ENCODE results near the gene EPS15.
"Not testable (repeated sequence)": the region's sequence is repeated elsewhere in the genome, so short reads cannot be mapped to it uniquely, and the experiment has no call there.

EPS15 gene

DNA sequence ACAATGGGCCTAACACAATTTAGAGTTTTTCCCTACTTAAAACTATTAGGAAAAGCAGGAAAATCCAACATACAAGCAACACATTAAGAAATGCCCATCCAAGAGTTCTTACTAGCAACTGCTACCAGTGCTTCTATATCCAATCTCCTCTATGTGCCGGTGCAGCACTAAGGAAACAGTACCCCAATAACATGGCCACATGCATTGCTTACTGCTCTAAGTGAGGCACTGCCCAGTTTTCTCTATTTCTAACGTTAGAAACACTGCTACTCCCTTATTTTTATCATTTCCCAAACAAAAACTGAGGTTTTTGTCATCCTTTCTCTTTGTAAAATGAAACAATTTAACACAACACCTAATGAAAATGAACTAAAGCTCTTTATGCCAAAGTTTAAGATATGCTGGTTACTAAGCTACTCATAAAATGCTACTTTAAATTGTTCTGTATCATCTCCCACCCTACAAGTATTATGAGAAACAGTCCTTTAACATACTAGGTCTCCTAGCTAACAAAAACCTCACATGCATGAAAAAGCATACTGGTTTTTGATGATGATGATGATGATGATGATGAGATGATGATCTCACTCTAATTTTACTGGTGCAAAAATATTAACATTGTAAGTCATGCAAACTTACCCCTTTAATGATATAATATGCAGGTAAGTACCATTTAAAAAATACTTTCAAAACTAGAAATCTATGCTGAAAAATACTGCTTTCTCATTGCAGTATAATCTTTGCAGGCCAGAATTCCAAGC, 98.0 kb downstream of the EPS15 start:
- Histone ChIP-seq H3K9ac (ENCODE audit: low read depth in 1 of 2, low read length in 2 of 2) (no peak overlapping the region), H3K27ac (ENCODE audit: low read depth in 2 of 2, low read length in 2 of 2) (no peak overlapping the region), H3K36me3 (ENCODE audit: control insufficient read depth in 2 of 2, insufficient read depth in 2 of 2, low read length in 2 of 2) (peaks cover 15 to 22% of the 10 kb centered on the region in 2 donors), H3K27me3 (ENCODE audit: control insufficient read depth in 2 of 2, insufficient read depth in 2 of 2, low read length in 2 of 2) (no peaks in the 10 kb centered on the region), H3K9me3 (ENCODE audit: control insufficient read depth in 2 of 2, low read length in 2 of 2) (no peaks in the 10 kb centered on the region), H3K4me3 (ENCODE audit: low read length in 2 of 2) (no peak overlapping the region), H3K4me1 (ENCODE audit: control insufficient read depth in 2 of 2, insufficient read depth in 2 of 2, low read length in 2 of 2) (no peaks in the 10 kb centered on the region)

DNA sequence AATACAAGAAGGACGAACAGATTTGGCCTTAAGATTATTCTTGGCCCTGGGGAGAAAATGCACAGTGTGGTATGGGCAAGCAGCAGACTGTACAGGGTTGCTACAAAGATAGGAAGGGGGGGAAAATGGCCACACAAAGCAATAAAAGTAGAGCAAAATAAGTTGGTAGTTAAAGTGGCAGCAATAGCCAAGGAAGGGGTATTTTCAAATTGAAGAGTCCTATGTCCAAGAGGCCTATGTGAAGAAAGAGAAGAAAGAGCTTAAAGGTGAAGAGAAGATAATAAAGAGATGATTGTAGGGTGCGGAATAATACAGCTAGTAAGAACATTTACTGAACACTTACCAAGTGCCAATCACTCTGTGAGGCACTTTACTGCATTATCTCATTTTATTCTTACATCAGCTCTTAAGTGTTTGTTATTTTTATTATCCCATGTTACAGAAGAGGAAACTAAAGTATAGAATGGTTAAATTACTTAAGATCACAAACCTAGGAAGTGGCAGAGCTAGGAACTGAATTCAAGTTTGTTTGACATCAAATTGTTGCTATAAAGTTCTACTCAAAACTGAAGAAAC, 100.6 kb downstream of the EPS15 start:
- Histone ChIP-seq H3K4me1 (ENCODE audit: control insufficient read depth in 2 of 2, insufficient read depth in 2 of 2, low read length in 2 of 2) (no peaks in the 10 kb centered on the region), H3K36me3 (ENCODE audit: control insufficient read depth in 2 of 2, insufficient read depth in 2 of 2, low read length in 2 of 2) (peaks cover 13 to 22% of the 10 kb centered on the region in 2 donors), H3K4me3 (ENCODE audit: low read length in 2 of 2) (no peak overlapping the region), H3K27ac (ENCODE audit: low read depth in 2 of 2, low read length in 2 of 2) (no peak overlapping the region), H3K27me3 (ENCODE audit: control insufficient read depth in 2 of 2, insufficient read depth in 2 of 2, low read length in 2 of 2) (no peaks in the 10 kb centered on the region), H3K9me3 (ENCODE audit: control insufficient read depth in 2 of 2, low read length in 2 of 2) (no peaks in the 10 kb centered on the region), H3K9ac (ENCODE audit: low read depth in 1 of 2, low read length in 2 of 2) (no peak overlapping the region)

DNA sequence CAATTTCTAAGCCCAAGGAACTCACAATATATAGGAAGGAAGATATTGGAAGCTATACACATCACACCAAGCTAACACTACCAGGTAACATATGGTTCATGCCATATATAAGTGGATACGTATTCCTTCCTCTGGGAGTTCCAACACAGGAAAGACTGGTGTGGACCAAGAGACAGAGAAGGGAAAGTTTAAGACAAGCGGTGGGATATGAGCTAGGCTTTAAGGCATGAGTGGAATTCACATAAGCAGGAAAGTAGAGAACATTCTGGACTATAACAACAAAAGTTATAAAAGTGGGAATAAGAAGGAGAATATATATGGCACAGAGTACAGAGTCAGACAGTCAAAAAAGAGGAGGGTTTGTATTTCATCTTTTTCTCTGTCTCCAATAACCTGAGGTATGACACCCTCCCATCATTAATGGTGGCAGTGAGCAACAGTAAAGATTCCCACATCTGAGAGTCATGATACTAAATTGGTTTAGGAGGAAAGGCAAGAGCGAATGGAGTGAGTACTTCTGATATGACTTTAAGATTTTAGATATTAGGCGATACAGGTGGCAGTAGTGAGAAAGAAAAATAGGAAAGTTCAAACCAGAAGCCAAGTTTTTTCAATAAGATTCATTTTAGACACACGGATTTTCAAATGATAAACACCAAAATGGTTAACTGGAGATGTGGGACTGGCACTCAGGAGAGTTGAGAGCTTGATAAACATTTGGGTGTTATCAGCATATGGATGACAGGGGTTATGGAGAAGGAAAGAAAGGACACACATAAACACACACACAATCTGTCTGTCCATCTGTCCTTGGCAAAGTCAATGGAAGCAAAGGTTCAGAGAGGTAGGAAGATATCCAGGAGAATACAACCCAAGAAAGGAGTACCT, 101.3 kb downstream of the EPS15 start:
- H3K9me3 ChIP-seq (ENCODE audit: control insufficient read depth in 2 of 2, low read length in 2 of 2) = no peaks in the 10 kb centered on the region
- no peaks in the 10 kb centered on the region for H3K27me3 ChIP-seq (ENCODE audit: control insufficient read depth in 2 of 2, insufficient read depth in 2 of 2, low read length in 2 of 2)
- no peak overlapping the region for H3K27ac ChIP-seq (ENCODE audit: low read depth in 2 of 2, low read length in 2 of 2)
- H3K9ac ChIP-seq (ENCODE audit: low read depth in 1 of 2, low read length in 2 of 2) = no peak overlapping the region
- no peak overlapping the region for H3K4me3 ChIP-seq (ENCODE audit: low read length in 2 of 2)
- H3K36me3 ChIP-seq (ENCODE audit: control insufficient read depth in 2 of 2, insufficient read depth in 2 of 2, low read length in 2 of 2) = peaks cover 12 to 21% of the 10 kb centered on the region in 2 donors
- no peaks in the 10 kb centered on the region for H3K4me1 ChIP-seq (ENCODE audit: control insufficient read depth in 2 of 2, insufficient read depth in 2 of 2, low read length in 2 of 2)

DNA sequence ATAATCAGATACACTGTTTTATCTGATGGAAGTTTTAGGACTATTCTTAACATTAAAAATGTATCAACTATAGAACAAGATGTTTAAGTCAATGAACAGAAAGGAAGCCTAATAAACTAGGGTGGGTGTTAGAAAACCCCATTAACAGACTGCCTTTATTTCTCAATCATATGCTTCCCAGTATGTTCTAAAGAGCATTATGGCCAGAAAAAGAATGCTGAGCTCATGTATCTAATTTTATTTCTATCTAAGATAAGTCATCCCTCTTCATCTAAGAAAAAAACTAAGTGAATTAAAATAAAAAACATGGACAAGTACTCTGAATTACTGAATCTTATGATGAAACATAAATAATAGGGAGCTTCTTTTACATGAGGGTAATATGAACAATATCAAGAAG, 102.2 kb downstream of the EPS15 start:
- Histone ChIP-seq H3K4me1 (ENCODE audit: control insufficient read depth in 2 of 2, insufficient read depth in 2 of 2, low read length in 2 of 2) (no peaks in the 10 kb centered on the region), H3K9ac (ENCODE audit: low read depth in 1 of 2, low read length in 2 of 2) (no peak overlapping the region), H3K36me3 (ENCODE audit: control insufficient read depth in 2 of 2, insufficient read depth in 2 of 2, low read length in 2 of 2) (peaks cover 14 to 21% of the 10 kb centered on the region in 2 donors), H3K27me3 (ENCODE audit: control insufficient read depth in 2 of 2, insufficient read depth in 2 of 2, low read length in 2 of 2) (no peaks in the 10 kb centered on the region), H3K4me3 (ENCODE audit: low read length in 2 of 2) (no peak overlapping the region), H3K27ac (ENCODE audit: low read depth in 2 of 2, low read length in 2 of 2) (no peak overlapping the region), H3K9me3 (ENCODE audit: control insufficient read depth in 2 of 2, low read length in 2 of 2) (no peaks in the 10 kb centered on the region)

DNA sequence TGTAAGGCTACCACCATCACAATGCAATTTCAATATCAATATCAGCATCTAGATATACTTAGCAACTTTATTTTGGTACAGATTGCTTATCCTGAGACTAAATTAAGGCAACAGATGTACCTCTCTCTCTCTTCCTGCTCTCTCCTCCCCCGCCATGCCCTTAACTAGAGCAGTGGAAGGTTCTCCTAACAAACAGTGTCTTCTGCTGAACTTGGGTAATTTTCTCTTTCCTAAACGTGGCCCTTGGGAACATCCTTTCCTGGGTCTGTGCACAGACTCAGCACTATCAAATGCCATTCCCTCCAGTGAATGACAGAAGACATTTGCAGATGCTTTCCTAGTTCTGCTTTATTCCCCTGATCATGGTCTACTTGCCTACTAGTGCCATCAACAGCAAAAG, 103.1 kb downstream of the EPS15 start:
- H3K27me3 ChIP-seq (ENCODE audit: control insufficient read depth in 2 of 2, insufficient read depth in 2 of 2, low read length in 2 of 2) = no peaks in the 10 kb centered on the region
- no peak overlapping the region for H3K4me3 ChIP-seq (ENCODE audit: low read length in 2 of 2)
- H3K9ac ChIP-seq (ENCODE audit: low read depth in 1 of 2, low read length in 2 of 2) = no peak overlapping the region
- H3K9me3 ChIP-seq (ENCODE audit: control insufficient read depth in 2 of 2, low read length in 2 of 2) = no peaks in the 10 kb centered on the region
- H3K36me3 ChIP-seq (ENCODE audit: control insufficient read depth in 2 of 2, insufficient read depth in 2 of 2, low read length in 2 of 2) = peaks cover 12 to 16% of the 10 kb centered on the region in 2 donors
- H3K4me1 ChIP-seq (ENCODE audit: control insufficient read depth in 2 of 2, insufficient read depth in 2 of 2, low read length in 2 of 2) = no peaks in the 10 kb centered on the region
- H3K27ac ChIP-seq (ENCODE audit: low read depth in 2 of 2, low read length in 2 of 2) = no peak overlapping the region

DNA sequence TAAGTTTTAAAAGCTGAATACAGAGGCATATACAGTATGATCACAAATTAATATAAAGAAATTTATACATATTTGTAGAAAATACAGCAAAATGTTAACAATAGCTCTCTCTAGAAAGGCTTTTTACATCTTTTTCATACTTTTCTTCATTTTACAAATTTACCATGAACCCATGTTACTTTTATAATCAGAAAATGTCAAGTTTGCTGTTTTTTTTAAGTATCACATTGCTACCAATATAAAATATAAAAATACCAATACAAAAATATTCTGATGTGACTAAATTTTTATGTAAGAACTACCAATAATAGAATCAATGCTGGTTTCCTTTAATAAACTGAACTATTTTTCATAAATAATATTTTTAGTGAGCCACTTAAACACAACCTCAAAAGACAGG, 104.3 kb downstream of the EPS15 start:
- H3K4me3 ChIP-seq (ENCODE audit: low read length in 2 of 2) = no peak overlapping the region
- peaks cover 12% of the 10 kb centered on the region in 2 donors for H3K36me3 ChIP-seq (ENCODE audit: control insufficient read depth in 2 of 2, insufficient read depth in 2 of 2, low read length in 2 of 2)
- H3K9ac ChIP-seq (ENCODE audit: low read depth in 1 of 2, low read length in 2 of 2) = no peak overlapping the region
- H3K9me3 ChIP-seq (ENCODE audit: control insufficient read depth in 2 of 2, low read length in 2 of 2) = no peaks in the 10 kb centered on the region
- no peak overlapping the region for H3K27ac ChIP-seq (ENCODE audit: low read depth in 2 of 2, low read length in 2 of 2)
- H3K4me1 ChIP-seq (ENCODE audit: control insufficient read depth in 2 of 2, insufficient read depth in 2 of 2, low read length in 2 of 2) = no peaks in the 10 kb centered on the region
- no peaks in the 10 kb centered on the region for H3K27me3 ChIP-seq (ENCODE audit: control insufficient read depth in 2 of 2, insufficient read depth in 2 of 2, low read length in 2 of 2)

DNA sequence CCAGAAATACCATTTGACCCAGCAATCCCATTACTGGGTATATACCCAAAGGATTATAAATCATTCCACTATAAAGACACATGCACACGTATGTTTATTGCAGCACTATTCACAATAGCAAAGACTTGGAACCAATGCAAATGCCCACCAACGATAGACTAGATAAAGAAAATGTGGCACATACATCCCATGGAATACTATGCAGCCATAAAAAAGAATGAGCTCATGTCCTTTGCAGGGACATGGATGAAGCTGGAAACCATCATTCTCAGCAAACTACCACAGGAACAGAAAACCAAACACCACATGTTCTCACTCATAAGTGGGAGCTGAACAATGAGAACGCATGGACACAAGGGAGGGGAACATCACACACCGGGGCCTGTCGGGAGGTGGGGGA, 107.2 kb downstream of the EPS15 start:
- H3K27ac ChIP-seq (ENCODE audit: low read depth in 2 of 2, low read length in 2 of 2); H3K4me1 ChIP-seq (ENCODE audit: control insufficient read depth in 2 of 2, insufficient read depth in 2 of 2, low read length in 2 of 2); H3K4me3 ChIP-seq (ENCODE audit: low read length in 2 of 2); H3K9me3 ChIP-seq (ENCODE audit: control insufficient read depth in 2 of 2, low read length in 2 of 2); H3K27me3 ChIP-seq (ENCODE audit: control insufficient read depth in 2 of 2, insufficient read depth in 2 of 2, low read length in 2 of 2); H3K9ac ChIP-seq (ENCODE audit: low read depth in 1 of 2, low read length in 2 of 2): not testable (repeated sequence)
- H3K36me3 ChIP-seq (ENCODE audit: control insufficient read depth in 2 of 2, insufficient read depth in 2 of 2, low read length in 2 of 2) = peaks cover 20 to 28% of the 10 kb centered on the region in 2 donors

DNA sequence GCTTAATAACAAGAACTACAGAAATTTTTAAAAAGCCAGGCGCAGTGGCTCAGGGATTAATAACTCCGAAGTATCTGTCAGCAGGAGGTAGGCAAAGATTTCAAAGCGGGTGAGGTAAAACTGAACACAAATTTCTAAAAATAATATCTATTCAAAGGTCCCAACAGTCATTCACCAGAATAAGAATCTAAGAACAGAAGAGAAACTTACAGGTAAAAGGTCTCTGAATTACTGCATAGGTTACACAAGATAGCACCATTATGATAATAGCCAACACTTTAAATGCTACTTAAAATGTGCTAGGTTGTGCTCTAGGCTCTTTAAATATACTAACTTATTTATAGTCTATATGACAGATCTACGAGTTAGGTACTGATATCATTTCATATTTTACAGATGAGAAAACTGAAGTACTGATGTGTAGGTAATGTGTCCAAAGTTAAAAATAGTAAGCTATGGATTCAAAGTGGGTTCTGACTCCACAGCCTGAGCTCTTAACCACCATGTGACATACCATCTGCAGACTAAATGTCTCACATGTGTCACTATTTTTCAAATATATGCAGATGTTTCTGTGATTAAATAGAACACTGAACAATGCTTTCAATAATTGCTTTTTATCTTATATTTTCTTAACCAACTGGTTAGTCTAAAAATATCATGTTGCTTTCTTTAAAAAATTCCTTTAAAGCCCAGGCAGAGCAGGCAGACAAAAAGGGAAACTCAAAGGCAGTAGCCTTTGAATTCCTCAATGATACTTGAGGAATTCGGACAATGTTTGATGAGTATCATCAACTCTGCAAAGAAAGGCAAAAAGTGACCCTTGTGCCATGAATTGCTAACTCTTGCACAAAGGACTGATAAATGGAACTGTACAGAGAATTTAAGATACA, 108.3 kb downstream of the EPS15 start:
- Histone ChIP-seq H3K36me3 (ENCODE audit: control insufficient read depth in 2 of 2, insufficient read depth in 2 of 2, low read length in 2 of 2) (peaks cover 28 to 35% of the 10 kb centered on the region in 2 donors), H3K4me3 (ENCODE audit: low read length in 2 of 2) (no peak overlapping the region), H3K27me3 (ENCODE audit: control insufficient read depth in 2 of 2, insufficient read depth in 2 of 2, low read length in 2 of 2) (no peaks in the 10 kb centered on the region), H3K9me3 (ENCODE audit: control insufficient read depth in 2 of 2, low read length in 2 of 2) (no peaks in the 10 kb centered on the region), H3K27ac (ENCODE audit: low read depth in 2 of 2, low read length in 2 of 2) (no peak overlapping the region), H3K4me1 (ENCODE audit: control insufficient read depth in 2 of 2, insufficient read depth in 2 of 2, low read length in 2 of 2) (no peaks in the 10 kb centered on the region), H3K9ac (ENCODE audit: low read depth in 1 of 2, low read length in 2 of 2) (no peak overlapping the region)

DNA sequence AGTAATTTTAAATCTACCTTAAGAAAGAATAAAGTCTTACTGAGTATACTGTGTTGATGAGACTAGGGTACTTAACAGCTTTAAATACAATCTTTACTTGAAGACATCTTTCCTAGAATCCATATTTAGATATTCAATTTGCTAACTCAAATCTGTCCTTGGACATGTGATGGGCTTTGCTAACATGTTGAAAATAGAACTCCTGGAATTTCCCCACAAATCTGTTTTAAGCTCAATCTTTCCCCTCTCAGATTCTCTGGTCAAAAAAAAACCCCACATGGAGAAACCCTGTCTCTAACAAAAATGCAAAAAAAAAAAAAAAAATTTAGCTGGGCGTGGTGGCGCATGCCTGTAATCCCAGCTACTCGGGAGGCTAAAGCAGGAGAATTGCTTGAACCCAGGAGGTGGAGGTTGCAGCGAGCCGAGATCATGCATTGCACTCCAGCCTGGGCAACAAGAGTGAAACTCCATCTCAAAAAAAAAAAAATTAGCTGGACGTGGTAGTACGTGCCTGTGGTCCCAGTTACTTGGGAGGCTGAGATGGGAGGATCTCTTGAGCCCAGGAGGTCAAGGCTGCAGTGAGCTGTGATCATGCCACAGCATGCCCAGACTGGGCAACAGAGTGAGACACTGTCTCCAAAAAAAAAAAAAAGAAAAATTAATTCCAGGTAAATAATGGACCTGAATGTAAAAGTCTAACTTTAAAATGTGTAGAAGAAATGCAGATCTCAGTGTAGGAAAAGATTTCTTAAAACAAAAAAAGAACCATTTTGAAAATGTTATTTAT, 109.1 kb downstream of the EPS15 start:
- not testable (repeated sequence) for H3K27me3 ChIP-seq (ENCODE audit: control insufficient read depth in 2 of 2, insufficient read depth in 2 of 2, low read length in 2 of 2); H3K9ac ChIP-seq (ENCODE audit: low read depth in 1 of 2, low read length in 2 of 2); H3K4me1 ChIP-seq (ENCODE audit: control insufficient read depth in 2 of 2, insufficient read depth in 2 of 2, low read length in 2 of 2); H3K9me3 ChIP-seq (ENCODE audit: control insufficient read depth in 2 of 2, low read length in 2 of 2); H3K27ac ChIP-seq (ENCODE audit: low read depth in 2 of 2, low read length in 2 of 2); H3K4me3 ChIP-seq (ENCODE audit: low read length in 2 of 2)
- H3K36me3 ChIP-seq (ENCODE audit: control insufficient read depth in 2 of 2, insufficient read depth in 2 of 2, low read length in 2 of 2) = peaks cover 32 to 39% of the 10 kb centered on the region in 2 donors
